Left lobe of liver (tissue), 2 donors: ENCODE measurements around the gene RHOB. TPM values are rescaled to one million over a fixed set of nuclear protein-coding genes. Genes with fewer than 3 reads are reported as not detected.
"Not testable (repeated sequence)": the region's sequence is repeated elsewhere in the genome, so short reads cannot be mapped to it uniquely, and the experiment has no call there.

Experiments
- ATAC-seq: fragments of 200-7000 bp; cut with Tn5 transposase; one replicate; pipeline ENCODE4 v1.9.1; 2020; ENCODE audit warnings: mild to moderate bottlenecking, moderate library complexity
- DNase-seq: peaks from one replicate; pipeline ENCODE4 v3.0.0-alpha.2; 2020; ENCODE audit warnings: low spot score
- total RNA-seq: library from RNA; stranded (reverse); gene quantifications from one replicate; pipeline ENCODE4 v1.2.1, GENCODE V29; 2021
- donor health status: DM: no; HTN: no; CAD: no; lungs with moderate emphysema.
- donor health status: DM: no; HTN: yes; CAD: no.

Gene RHOB
- total RNA-seq, 1 donor from 2014 or later: 250 TPM

- ATAC-seq (no peak), DNase-seq (no peak)
Measured at GRCh38 chr2:20488201-20488641, 41.3 kb downstream of the RHOB start.

DNA sequence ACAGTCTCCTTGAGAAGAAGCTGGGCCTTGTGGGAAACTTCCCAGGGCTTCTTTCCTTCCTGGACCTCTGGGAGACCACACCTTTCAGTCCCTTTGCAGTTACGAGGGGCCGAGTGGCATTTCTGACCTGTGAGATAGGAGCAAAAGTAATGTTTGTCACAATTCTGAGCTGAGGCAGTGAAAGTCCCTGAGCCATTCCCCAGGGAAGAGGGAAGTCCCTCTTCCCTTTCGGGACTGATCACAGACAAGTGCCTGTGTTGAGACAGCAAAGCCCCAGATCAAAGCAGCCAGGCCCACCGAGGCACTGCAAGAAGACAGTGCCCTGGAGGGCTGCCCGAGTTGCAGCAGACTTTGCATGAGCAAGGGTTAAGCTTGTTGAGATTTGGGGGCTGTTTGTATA, 41.9 kb downstream of the RHOB start:
- ATAC-seq (no peak), DNase-seq (no peak)

- no peak for ATAC-seq
- no peak for DNase-seq
Measured at GRCh38 chr2:20490300-20491181, 43.7 kb downstream of the RHOB start.

GRCh38 chr2:20491739-20492531, 45.1 kb downstream of the RHOB start:
- DNase-seq (no peak), ATAC-seq (no peak)

DNA sequence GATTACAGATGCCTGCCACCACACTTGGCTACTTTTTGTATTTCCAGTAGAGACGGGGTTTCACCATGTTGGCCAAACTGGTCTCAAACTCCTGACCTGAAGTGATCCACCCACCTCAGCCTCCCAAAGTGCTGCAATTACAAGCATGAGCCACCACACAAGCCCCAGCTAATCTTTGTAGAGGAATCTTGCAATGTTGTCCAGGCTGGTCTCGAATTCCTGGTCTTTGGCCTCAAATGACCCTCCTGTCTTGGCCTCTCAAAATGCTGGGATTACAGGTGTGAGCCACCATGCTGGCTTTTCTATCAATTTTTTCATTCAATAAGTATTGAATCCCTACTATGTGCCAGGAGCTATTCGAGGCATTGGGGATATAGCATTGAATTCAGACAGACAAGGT, 46.2 kb downstream of the RHOB start:
- not testable (repeated sequence) for ATAC-seq, DNase-seq

GRCh38 chr2:20494241-20494640, 47.4 kb downstream of the RHOB start:
- ATAC-seq: no peak
- DNase-seq: no peak

DNA sequence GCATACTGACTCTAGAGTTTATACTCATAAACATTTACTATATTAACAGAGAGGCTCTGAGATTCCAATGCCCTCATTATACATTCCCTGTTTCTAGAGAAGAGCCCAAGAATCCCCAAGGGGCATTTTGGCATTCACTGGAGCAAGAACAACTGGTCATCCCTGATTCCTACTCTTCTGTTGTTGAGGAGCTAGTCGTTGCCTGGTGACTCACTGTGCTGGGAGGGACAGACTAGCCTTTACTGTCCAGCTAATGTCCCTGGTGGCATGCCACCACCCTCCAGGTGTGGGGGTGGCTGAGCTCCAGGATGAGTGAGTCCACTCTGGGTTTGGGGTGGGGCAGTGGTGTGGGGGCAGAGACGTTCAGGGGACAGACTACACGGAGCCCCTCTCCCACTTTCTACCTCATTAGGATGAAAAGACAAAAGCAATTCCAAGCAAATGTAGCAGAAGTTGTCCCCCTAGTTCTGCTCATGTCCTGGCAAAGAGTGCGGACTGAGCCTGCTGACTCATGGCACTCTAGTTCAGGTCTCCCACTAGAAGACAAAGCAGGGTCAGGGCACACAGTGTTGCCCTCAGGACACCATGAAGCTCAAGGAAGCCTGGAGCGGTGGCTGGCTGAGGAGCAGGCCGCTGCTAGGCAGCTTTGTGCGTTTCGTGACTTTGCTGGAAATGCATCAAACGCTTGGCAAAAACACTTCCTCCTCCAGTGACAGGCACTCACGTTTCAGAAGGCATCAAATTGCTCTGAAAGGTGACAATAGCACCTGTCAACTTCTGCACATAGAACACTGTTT, 49.4 kb downstream of the RHOB start:
- ATAC-seq: no peak
- DNase-seq: no peak

GRCh38 chr2:20496942-20497341, 50.1 kb downstream of the RHOB start:
- no peak for DNase-seq
- ATAC-seq: no peak

Other genes with a start within 250 kb of the RHOB start
- gene SDC1, start 221.9 kb upstream of the RHOB start, total RNA-seq: 537 TPM
- 47.5 TPM for gene PUM2, start 96.2 kb upstream of the RHOB start, total RNA-seq
- 20.1 TPM for gene HS1BP3, start 204.0 kb downstream of the RHOB start, total RNA-seq
- 3.5 TPM for gene GDF7, start 220.1 kb downstream of the RHOB start, total RNA-seq